ENCODE data around the gene TMEM41B.
"Not testable (repeated sequence)": the region's sequence is repeated elsewhere in the genome, so short reads cannot be mapped to it uniquely, and the experiment has no call there.

The TMEM41B gene

DNA sequence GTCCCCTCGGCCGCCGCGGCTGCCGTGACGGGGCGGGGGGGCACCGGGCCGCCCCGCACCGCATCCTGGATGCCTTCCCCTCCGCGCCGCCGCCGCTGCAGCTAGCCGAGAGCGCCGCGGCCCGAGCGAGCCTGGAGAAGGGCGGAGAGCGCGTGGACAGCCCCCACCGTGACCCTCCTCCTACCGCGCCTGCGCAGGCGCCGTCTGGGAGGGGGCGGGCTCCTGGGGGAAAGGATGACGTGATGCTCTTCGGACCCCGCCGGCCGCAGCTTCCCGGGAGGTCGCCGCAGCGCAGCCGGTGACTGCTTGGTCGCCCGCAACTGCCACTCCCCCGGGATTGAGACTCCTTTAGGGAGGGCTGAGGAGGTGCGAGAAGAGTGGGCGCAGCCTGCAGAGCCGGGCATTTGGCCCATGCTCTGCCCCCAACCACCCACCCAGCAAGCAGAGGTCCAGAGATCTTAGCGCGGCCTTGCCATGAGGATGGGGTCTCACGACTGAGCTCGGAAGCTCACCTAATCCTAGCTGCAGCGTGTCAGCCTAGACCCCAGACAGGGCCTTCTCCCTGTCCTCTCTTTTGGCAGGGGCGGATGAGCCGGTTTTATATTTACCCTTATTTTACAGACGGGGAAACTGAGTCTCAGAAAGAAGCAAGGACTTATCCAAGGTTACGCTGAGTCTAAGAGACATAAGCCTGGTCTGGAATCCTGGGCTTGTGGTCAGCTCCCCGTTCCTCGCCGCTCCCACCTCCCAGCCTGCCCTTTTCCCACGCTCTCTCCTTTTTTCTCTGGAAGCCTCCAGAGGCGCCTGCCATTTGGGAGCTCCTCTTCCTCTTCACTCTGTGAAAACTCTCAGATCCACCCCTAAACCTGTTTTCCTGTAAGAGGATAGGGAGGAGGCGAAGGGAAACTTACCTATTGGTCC, 48.9 kb downstream of the TMEM41B start, which contains the start of gene DENND5A:
Gene DENND5A (minus strand): TSS at position 140 of the 921 bp plus-strand sequence. CDS start 281 bp downstream, outside the sequence.
- TF ChIP-seq, protein P1, sequence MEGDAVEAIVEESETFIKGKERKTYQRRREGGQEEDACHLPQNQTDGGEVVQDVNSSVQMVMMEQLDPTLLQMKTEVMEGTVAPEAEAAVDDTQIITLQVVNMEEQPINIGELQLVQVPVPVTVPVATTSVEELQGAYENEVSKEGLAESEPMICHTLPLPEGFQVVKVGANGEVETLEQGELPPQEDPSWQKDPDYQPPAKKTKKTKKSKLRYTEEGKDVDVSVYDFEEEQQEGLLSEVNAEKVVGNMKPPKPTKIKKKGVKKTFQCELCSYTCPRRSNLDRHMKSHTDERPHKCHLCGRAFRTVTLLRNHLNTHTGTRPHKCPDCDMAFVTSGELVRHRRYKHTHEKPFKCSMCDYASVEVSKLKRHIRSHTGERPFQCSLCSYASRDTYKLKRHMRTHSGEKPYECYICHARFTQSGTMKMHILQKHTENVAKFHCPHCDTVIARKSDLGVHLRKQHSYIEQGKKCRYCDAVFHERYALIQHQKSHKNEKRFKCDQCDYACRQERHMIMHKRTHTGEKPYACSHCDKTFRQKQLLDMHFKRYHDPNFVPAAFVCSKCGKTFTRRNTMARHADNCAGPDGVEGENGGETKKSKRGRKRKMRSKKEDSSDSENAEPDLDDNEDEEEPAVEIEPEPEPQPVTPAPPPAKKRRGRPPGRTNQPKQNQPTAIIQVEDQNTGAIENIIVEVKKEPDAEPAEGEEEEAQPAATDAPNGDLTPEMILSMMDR (IDR thresholded peaks at IDR 0.05; ENCODE audit: control insufficient read depth, insufficient read depth, low read depth, low read length, missing control alignments): no peak
- DNase-seq (ENCODE audit: low read depth): peak; percentile 35
- H3K4me3 ChIP-seq (ENCODE audit: control insufficient read depth, low read depth, low read length): peak within 1 kb of the TSS; percentile 85

DNA sequence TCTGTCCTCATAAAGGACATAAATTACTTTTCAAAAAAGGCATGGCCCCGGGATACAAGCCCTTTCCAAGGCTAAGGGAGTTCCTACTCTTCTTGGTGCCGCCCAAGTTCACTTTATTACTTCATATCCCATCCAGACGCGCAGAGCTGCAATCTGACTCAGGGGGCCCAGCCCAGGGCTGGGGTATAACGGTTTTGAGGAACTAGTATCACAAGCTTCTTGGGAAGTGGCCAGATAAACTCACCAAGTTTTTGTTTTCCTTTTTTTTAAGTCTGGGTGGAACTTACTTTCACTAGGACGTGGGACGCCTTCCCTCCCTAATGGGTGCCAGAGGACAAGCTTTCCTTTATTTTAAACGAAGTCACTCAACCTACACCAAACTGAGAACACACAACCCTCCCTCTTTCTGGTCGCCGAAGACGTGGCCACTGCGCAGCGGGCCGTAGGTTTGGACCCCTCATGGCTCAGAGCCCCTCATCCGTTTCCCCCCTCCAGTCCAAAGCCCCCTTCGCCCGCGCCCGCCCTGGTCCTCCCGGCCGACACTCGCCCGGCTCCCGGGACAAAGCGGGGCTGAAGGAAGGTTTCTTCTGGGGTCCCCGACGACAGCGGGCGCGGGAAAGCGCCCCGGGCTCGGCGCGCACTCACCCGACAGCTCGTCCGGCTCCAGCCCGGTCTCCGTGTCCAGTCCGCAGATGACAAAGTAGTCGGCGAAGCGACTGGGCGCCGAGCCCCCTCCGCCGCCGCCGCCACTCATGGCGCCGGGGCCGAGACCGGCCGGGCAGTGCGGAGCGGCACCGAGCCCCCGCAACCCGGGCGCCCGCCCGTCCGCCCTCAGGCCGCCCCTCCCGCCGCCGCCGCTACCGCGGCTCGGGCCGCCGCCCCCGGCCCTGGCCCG, 49.8 kb downstream of the TMEM41B start:
- TF ChIP-seq, protein P1 (IDR thresholded peaks at IDR 0.05; ENCODE audit: control insufficient read depth, insufficient read depth, low read depth, low read length, missing control alignments): no peak
- peak overlapping the region; percentile 85 for H3K4me3 ChIP-seq (ENCODE audit: control insufficient read depth, low read depth, low read length)

DNA sequence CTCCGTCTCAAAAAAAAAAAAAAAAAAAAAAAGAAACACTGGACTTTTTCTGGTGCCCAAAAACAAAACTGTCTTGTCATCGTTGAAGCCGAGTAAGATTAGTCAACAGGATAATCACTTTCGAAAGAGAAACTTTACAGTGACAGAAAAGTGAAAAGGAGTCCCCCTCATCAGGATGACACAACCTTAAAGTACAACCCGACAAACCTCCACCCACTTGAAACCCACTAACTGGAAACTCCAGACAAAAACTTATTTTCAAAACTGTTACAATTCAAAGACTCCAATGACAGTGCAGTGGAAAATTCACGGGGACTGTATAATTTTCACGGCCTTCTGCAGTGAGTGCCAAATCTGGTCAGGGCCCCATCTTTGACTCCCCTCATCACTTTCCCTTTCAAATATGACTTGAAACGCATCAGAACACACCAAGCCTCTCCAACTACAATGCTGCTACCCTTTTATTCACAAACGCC, 50.5 kb downstream of the TMEM41B start:
- TF ChIP-seq, protein P1 (IDR thresholded peaks at IDR 0.05; ENCODE audit: control insufficient read depth, insufficient read depth, low read depth, low read length, missing control alignments): no peak
- H3K4me3 ChIP-seq (ENCODE audit: control insufficient read depth, low read depth, low read length): peak overlapping the region; percentile 85
- DNase-seq (ENCODE audit: low read depth): no peak

More for the DNA sequence above, 49.8 kb downstream of the TMEM41B start:
- peak; percentile 52 for DNase-seq (ENCODE audit: low read depth)

DNA sequence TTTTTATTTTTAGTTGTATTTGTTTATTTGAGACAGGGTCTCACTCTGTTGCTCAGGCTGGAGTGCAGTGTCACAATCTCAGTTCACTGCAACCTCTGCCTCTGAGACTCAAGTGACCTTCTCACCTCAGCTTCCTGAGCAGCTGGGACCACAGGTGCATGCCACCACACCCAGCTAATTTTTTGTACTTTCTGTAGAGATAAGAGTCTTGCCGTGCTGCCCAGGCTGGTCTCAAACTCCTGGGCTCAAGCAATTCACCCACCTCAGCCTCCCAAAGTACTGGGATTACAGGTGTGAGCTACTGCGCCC, 53.6 kb downstream of the TMEM41B start:
- H3K4me3 ChIP-seq (ENCODE audit: control insufficient read depth, low read depth, low read length); DNase-seq (ENCODE audit: low read depth): not testable (repeated sequence)

DNA sequence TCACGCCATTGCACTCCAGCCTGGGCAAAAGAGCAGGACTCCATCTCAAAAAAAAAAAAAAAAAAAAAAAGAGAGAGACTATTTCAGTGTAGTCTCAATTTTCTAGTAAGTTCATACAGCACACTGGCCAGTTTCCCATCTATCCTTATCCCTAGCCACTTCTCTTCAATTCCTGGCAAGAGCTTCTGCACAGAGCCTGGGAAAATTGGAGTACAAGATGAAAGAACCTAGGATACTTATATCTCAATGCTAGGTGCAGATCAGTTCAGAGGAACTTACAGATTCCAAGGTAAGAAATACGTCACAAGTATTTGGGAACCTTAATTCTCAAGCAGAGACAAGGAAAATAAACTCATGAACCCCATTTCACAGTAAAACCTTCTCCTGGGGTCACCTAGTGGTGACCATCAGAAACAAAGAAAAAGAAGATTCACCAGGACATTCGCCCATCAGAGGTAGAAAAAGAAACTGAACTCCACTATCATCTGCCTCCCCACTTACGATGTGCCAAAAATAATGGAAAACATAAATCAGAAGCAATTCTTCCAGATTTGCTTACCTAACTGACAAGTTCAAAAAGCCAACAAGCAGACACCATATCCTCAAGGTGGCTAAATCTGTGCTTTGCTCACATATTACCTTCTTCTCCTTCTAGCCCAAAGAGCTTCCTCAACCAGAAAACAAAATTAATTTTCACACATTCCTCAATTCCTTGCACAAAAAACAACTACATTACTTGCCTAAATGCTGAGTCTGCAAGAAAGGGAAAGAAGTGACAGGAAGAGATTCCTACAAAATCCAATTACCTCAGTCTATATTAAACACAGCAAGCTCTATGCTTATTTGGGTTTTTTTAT, 54.2 kb downstream of the TMEM41B start:
- TF ChIP-seq, protein P1 (IDR thresholded peaks at IDR 0.05; ENCODE audit: control insufficient read depth, insufficient read depth, low read depth, low read length, missing control alignments): peak; percentile 31
- no peak for DNase-seq (ENCODE audit: low read depth)
- no peak overlapping the region for H3K4me3 ChIP-seq (ENCODE audit: control insufficient read depth, low read depth, low read length)

DNA sequence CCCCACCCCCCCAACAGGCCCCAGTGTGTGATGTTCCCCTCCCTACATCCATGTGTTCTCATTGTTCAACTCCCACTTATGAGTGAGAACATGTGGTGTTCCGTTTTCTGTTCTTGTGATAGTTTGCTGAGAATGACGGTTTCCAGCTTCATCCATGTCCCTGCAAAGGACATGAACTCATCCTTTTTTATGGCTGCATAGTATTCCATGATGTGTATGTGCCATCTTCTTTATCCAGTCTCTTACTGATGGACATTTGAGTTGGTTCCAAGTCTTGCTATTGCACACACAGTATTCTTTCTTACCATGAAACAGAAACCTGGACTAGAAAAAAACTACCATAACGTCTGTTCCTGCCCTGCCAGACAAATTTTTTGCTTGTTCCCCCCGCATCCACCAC, 56.1 kb downstream of the TMEM41B start:
- DNase-seq (ENCODE audit: low read depth); H3K4me3 ChIP-seq (ENCODE audit: control insufficient read depth, low read depth, low read length): not testable (repeated sequence)

DNA sequence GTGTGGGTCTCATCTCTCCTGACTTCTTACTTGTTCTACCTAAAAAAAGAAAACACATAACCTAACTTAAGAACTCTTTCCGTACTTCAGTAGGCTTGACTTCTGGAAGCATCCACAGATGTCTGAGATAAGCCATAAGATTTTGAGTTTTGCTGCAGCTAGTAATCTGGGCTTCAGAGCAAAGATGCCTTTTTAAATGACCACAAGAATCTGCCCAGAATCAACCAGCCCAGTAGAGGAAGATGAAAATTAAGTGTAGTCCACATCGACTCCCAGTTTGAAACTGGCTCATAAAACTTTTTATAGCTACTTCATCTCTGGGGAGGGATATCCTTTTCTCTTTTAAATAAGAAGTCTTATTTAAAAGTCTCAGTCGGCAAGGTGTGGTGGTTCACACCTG, 60.0 kb downstream of the TMEM41B start:
- DNase-seq (ENCODE audit: low read depth): peak; percentile 32
- TF ChIP-seq, protein P1 (IDR thresholded peaks at IDR 0.05; ENCODE audit: control insufficient read depth, insufficient read depth, low read depth, low read length, missing control alignments): no peak
- no peak overlapping the region for H3K4me3 ChIP-seq (ENCODE audit: control insufficient read depth, low read depth, low read length)

All from AG09309 (cell line).